Karpas-422 (cell line): ENCODE results near the gene INSR. TPM values are rescaled to one million over a fixed set of nuclear protein-coding genes. Genes with fewer than 3 reads are reported as not detected.
"Not testable (repeated sequence)": the region's sequence is repeated elsewhere in the genome, so short reads cannot be mapped to it uniquely, and the experiment has no call there.

Experiments used
- DNase-seq: peaks from one replicate; pipeline ENCODE4 v3.0.0-alpha.2; 2015
- H2AFZ ChIP-seq: fragments of 200-600 bp; sonication (generic); 2 replicates; pipeline ENCODE4 v1.6.1; 2014; ENCODE audit warnings: antibody characterized with exemption, low read length, mixed read lengths
- H3K27ac ChIP-seq: fragments of 200-600 bp; sonication (generic); 2 replicates; pipeline ENCODE4 v1.5.1; 2014; ENCODE audit warnings: mild to moderate bottlenecking, low read length, moderate library complexity
- H3K27me3 ChIP-seq: fragments of 200-600 bp; sonication (generic); 2 replicates; pipeline ENCODE4 v1.6.1; 2014; ENCODE audit warnings: low read length, mixed read lengths
- H3K36me3 ChIP-seq: fragments of 200-600 bp; sonication (generic); 2 replicates; pipeline ENCODE4 v1.6.1; 2014; ENCODE audit warnings: low read length, mixed read lengths; ENCODE audit not compliant: insufficient read depth
- H3K4me1 ChIP-seq: fragments of 200-600 bp; sonication (generic); 2 replicates; pipeline ENCODE4 v1.6.1; 2014; ENCODE audit warnings: mild to moderate bottlenecking, low read length, mixed read lengths
- H3K4me2 ChIP-seq: fragments of 200-600 bp; sonication (generic); 2 replicates; pipeline ENCODE4 v1.6.1; 2014; ENCODE audit warnings: low read length, low read depth, mild to moderate bottlenecking; ENCODE audit not compliant: poor library complexity, severe bottlenecking
- H3K4me3 ChIP-seq: fragments of 200-600 bp; sonication (generic); 2 replicates; pipeline ENCODE4 v1.5.1; 2014; ENCODE audit warnings: mild to moderate bottlenecking, antibody characterized with exemption, low read length, mixed read lengths
- H3K79me2 ChIP-seq: fragments of 200-600 bp; sonication (generic); 2 replicates; pipeline ENCODE4 v1.6.1; 2014; ENCODE audit warnings: mild to moderate bottlenecking, low read length, mixed read lengths
- H3K9ac ChIP-seq: fragments of 200-600 bp; sonication (generic); 2 replicates; pipeline ENCODE4 v1.6.0; 2014; ENCODE audit warnings: low read length
- H3K9me2 ChIP-seq: fragments of 200-600 bp; sonication (generic), shearing (Covaris generic); replicated peaks from 2 replicates; pipeline ENCODE4 v1.6.0; 2014; ENCODE audit warnings: mild to moderate bottlenecking, low read length, moderate library complexity; ENCODE audit not compliant: insufficient read depth
- H3K9me3 ChIP-seq: fragments of 300-700, 200-600 bp; sonication (generic); 2 replicates; pipeline ENCODE4 v1.6.1; 2014; ENCODE audit warnings: low read length, mixed read lengths
- H4K20me1 ChIP-seq: fragments of 200-600 bp; sonication (generic); 2 replicates; pipeline ENCODE4 v1.6.1; 2014; ENCODE audit warnings: mild to moderate bottlenecking, antibody characterized with exemption, low read length, low read depth; ENCODE audit not compliant: insufficient read depth
- total RNA-seq: library from RNA; depleted of rRNA; stranded (reverse); fragments of >200 nt; shearing (Covaris generic); gene quantifications from 2 replicates; pipeline ENCODE4 v1.2.3, GENCODE V29; 2014; ENCODE audit warnings: low replicate concordance

The INSR gene
- total RNA-seq, 1 experiment from 2014 or later = not detected

DNA sequence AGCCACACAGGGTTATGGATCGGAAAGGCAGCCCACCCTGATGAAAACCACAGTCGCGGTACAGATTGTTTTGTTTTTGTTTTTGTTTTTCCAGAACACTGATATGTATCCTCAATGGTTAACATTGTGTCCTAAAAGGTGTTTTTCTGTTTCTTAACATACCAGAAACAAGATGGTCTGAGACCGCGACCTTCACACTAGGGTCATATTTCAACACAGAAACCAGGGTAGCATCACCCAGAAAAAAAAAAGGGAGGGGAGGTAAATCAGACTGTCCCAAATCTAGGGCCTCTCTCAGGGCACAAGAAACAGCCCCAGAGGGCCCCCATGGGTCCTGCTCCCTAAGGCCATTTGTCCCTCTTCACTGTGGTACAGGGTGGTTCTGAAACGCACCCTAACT, 66.5 kb downstream of the INSR start:
- H3K36me3 ChIP-seq = no peaks in the 10 kb centered on the region
- no peaks in the 10 kb centered on the region for H3K9me2 ChIP-seq
- no peak overlapping the region for H3K4me3 ChIP-seq
- no peaks in the 10 kb centered on the region for H4K20me1 ChIP-seq
- H3K79me2 ChIP-seq = no peaks in the 10 kb centered on the region
- DNase-seq = no peak
- no peaks in the 10 kb centered on the region for H3K4me1 ChIP-seq
- no peak overlapping the region for H3K4me2 ChIP-seq
- no peaks in the 10 kb centered on the region for H3K9me3 ChIP-seq
- H3K9ac ChIP-seq = no peak overlapping the region
- no peak overlapping the region for H2AFZ ChIP-seq
- H3K27me3 ChIP-seq = no peaks in the 10 kb centered on the region
- no peak overlapping the region for H3K27ac ChIP-seq

DNA sequence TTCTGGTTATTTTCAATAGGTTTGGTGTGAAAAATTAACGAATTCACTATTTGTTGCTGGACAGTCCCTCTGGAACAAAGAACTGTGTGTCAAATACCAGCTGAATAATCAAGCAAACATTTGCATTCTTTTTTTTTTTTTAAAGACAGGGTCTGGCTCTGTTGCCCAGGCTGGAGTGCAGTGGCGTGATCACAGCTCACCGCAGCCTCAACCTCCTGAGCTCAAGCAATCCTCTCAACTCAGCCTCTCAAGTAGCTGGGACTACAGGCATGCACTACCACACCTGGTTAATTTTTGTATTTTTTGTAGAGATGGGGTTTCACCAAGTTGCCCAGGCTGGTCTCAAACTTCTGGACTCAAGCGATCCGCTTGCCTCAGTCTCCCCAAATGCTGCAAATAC, 67.1 kb downstream of the INSR start:
- H3K27ac ChIP-seq, H3K4me3 ChIP-seq, H3K79me2 ChIP-seq, H4K20me1 ChIP-seq, H2AFZ ChIP-seq, H3K9ac ChIP-seq, DNase-seq, H3K9me3 ChIP-seq, H3K4me1 ChIP-seq, H3K36me3 ChIP-seq, H3K27me3 ChIP-seq, H3K9me2 ChIP-seq, H3K4me2 ChIP-seq: not testable (repeated sequence)

DNA sequence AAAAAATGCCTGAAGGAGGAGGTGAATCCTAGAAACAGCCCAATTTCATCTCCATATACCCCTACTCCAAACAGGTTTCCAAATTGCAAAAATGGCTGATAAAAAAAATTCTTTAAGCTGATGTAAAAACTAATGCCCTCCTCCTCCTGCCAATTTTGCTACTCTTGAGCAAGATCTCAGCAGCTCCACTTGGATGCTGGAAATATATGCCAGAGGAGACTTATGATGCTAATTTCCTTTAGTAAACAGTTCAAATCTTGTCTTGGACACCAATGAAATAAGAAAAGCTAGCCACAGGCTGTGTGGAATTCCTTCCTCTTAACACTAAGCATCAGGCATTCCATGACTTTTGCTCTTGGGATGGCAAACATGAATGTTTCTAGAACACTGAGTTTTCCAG, 67.5 kb downstream of the INSR start:
- H3K36me3 ChIP-seq = no peaks in the 10 kb centered on the region
- no peaks in the 10 kb centered on the region for H4K20me1 ChIP-seq
- no peak for DNase-seq
- H3K9me3 ChIP-seq = no peaks in the 10 kb centered on the region
- no peak overlapping the region for H3K27ac ChIP-seq
- no peak overlapping the region for H3K4me2 ChIP-seq
- no peaks in the 10 kb centered on the region for H3K79me2 ChIP-seq
- no peaks in the 10 kb centered on the region for H3K4me1 ChIP-seq
- H3K9me2 ChIP-seq = no peaks in the 10 kb centered on the region
- no peak overlapping the region for H3K9ac ChIP-seq
- no peak overlapping the region for H2AFZ ChIP-seq
- H3K27me3 ChIP-seq = no peaks in the 10 kb centered on the region
- H3K4me3 ChIP-seq = no peak overlapping the region

- no peaks in the 10 kb centered on the region for H3K36me3 ChIP-seq
These were observed 68.5 kb downstream of the INSR start for GRCh38 chr19:7225741-7226140.

DNA sequence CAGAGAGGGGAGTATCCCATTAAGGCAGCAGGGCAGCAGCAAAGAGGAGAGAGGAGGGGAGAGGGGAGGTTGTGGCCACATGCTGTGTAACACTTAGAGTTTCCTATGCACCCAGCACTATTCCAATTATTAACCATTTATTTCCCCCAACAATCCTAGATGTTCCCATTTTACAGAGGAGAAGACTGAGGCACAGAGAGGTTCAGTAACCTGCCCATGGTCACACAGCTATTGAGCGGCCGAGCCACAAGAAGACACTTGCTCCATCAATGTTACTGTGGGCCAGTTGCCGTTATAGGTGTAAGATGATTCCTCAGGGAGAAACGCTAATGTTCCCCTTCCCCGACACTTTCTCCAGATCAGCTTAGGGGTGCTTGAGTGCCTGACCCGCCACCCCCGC, 69.2 kb downstream of the INSR start:
- no peak for DNase-seq
- no peak overlapping the region for H3K4me3 ChIP-seq
- H3K9me2 ChIP-seq = no peaks in the 10 kb centered on the region
- no peaks in the 10 kb centered on the region for H3K79me2 ChIP-seq
- no peaks in the 10 kb centered on the region for H3K36me3 ChIP-seq
- H3K27ac ChIP-seq = no peak overlapping the region
- H2AFZ ChIP-seq = no peak overlapping the region
- H3K9me3 ChIP-seq = no peaks in the 10 kb centered on the region
- H3K4me2 ChIP-seq = no peak overlapping the region
- H3K9ac ChIP-seq = no peak overlapping the region
- H4K20me1 ChIP-seq = no peaks in the 10 kb centered on the region
- H3K4me1 ChIP-seq = no peaks in the 10 kb centered on the region
- H3K27me3 ChIP-seq = no peaks in the 10 kb centered on the region

More at GRCh38 chr19:7225741-7226140, 68.5 kb downstream of the INSR start:
- Histone ChIP-seq H3K9me3 (no peaks in the 10 kb centered on the region), H3K79me2 (no peaks in the 10 kb centered on the region), H3K9ac (no peak overlapping the region), H3K27ac (no peak overlapping the region), H3K9me2 (no peaks in the 10 kb centered on the region), H4K20me1 (no peaks in the 10 kb centered on the region), H3K4me2 (no peak overlapping the region), H2AFZ (no peak overlapping the region), H3K27me3 (no peaks in the 10 kb centered on the region), H3K4me1 (no peaks in the 10 kb centered on the region), H3K4me3 (no peak overlapping the region)
- no peak for DNase-seq

GRCh38 chr19:7224209-7224686, 70.0 kb downstream of the INSR start:
- Histone ChIP-seq H2AFZ (no peak overlapping the region), H3K36me3 (no peaks in the 10 kb centered on the region), H3K4me2 (no peak overlapping the region), H3K27me3 (no peaks in the 10 kb centered on the region), H4K20me1 (no peaks in the 10 kb centered on the region), H3K9me2 (no peaks in the 10 kb centered on the region), H3K4me3 (no peak overlapping the region), H3K27ac (no peak overlapping the region), H3K9me3 (no peaks in the 10 kb centered on the region), H3K79me2 (no peaks in the 10 kb centered on the region), H3K4me1 (no peaks in the 10 kb centered on the region), H3K9ac (no peak overlapping the region)
- DNase-seq = no peak

DNA sequence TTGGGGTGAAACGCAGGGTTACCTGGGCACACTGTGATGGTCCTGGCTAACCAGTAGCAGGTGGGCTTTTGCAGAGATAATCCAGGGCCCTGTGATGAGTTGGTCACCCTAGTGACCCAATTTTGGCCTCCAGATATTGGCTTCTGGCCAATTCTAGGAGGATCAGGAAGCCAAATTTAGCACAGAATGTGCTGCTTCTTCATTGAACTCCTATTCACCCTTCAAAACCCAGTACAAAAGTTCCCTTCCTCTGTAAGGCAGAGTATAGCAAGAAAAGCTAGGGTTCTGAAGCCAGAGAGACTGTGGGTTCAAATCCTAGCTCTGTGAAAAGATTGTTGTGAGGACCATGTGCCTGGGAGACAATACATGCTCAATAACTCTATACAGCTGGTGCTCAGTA, 70.8 kb downstream of the INSR start:
- no peaks in the 10 kb centered on the region for H4K20me1 ChIP-seq
- no peak overlapping the region for H3K27ac ChIP-seq
- no peak overlapping the region for H3K4me2 ChIP-seq
- H3K4me1 ChIP-seq = no peaks in the 10 kb centered on the region
- no peak overlapping the region for H3K4me3 ChIP-seq
- H3K9me3 ChIP-seq = no peaks in the 10 kb centered on the region
- no peak overlapping the region for H3K9ac ChIP-seq
- no peaks in the 10 kb centered on the region for H3K27me3 ChIP-seq
- H3K79me2 ChIP-seq = no peaks in the 10 kb centered on the region
- H2AFZ ChIP-seq = no peak overlapping the region
- no peak for DNase-seq
- H3K9me2 ChIP-seq = no peaks in the 10 kb centered on the region
- no peaks in the 10 kb centered on the region for H3K36me3 ChIP-seq

GRCh38 chr19:7219056-7219455, 75.2 kb downstream of the INSR start:
- Histone ChIP-seq H3K9ac (no peak overlapping the region), H3K27me3 (no peaks in the 10 kb centered on the region), H3K27ac (no peak overlapping the region), H3K9me2 (no peaks in the 10 kb centered on the region), H3K4me3 (no peak overlapping the region), H3K79me2 (no peaks in the 10 kb centered on the region), H3K4me1 (no peaks in the 10 kb centered on the region), H3K4me2 (no peak overlapping the region), H4K20me1 (no peaks in the 10 kb centered on the region), H3K36me3 (no peaks in the 10 kb centered on the region), H2AFZ (no peak overlapping the region), H3K9me3 (no peaks in the 10 kb centered on the region)
- DNase-seq = no peak

DNA sequence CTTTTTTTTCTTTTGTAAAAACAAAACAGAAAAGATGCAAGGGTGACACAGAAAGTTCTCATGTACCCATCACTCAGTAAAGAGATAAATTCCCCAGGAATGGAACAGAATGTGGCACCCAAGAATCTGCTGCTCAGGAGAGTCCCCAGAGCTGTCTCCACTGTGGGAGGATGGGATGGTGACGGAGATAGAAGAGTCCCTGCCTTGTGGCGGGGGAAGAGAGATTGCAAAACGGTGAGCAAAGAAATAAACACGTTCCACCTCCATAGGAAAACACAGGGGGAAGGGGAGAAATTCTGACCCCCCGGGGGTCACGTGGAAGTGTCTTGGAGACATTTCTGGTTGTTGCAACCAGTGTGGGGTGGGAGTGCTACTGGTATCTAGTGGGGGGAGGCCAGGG, 76.4 kb downstream of the INSR start:
- Histone ChIP-seq H3K4me1 (no peaks in the 10 kb centered on the region), H3K9me2 (no peaks in the 10 kb centered on the region), H3K36me3 (no peaks in the 10 kb centered on the region), H3K79me2 (no peaks in the 10 kb centered on the region), H3K9me3 (no peaks in the 10 kb centered on the region), H2AFZ (no peak overlapping the region), H3K4me3 (no peak overlapping the region), H3K27me3 (no peaks in the 10 kb centered on the region), H3K4me2 (no peak overlapping the region), H3K27ac (no peak overlapping the region), H3K9ac (no peak overlapping the region), H4K20me1 (no peaks in the 10 kb centered on the region)
- no peak for DNase-seq
